ENCODE measurements around the gene ZNF407. TPM values are rescaled to one million over a fixed set of nuclear protein-coding genes. Genes with fewer than 3 reads are reported as not detected.

The ZNF407 gene
- total and polyA plus RNA-seq, 3 donors from 2014 or later, result 10.9 to 35.9 (median 30.8) TPM

DNA sequence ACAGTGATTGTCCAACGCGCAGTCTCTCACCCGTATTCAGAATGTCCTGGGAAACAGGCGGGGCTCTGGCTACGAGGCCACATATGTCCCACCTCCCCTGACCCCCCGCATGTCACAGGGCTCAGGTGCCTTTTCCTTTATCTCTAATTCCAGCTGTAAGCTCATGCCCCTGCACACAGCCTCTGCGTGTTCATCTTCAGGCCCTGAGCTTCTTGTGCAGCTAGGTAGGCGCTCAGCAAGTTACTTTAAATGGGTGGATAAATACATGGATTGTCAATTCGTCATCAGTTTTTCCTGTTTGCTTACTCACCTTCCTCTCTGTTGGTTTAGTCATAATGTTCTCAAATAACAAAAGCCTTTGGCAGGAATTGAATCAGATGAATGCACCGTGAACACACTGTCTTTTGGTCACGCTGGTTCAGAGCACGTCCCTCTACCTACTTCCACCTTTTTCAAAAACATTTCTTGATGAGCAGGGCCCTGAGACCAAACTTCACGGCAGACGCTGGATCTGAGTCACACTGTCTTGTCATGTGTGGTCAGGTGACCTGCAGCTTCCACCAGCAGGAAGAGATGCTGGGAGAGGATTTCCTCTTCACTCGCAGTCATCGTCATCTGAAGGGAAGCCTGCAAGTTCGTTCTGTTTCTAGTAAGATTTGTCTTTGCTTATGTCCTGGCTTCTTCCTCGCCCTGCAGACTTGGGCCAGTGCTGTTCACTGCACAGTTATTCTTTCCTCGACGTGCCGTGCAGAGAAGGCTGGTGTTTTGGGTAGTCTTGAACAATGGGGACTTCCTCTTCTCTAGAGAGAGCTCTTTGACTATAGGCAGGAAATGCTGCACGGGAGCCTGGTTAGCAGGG is 473.2 kb downstream of the ZNF407 start:
- Histone ChIP-seq H3K9me3 (no peaks in the 10 kb centered on the region), H3K4me3 (no peak overlapping the region), H3K27ac (peak overlapping the region; percentile 20 to 36), H3K27me3 (no peaks in the 10 kb centered on the region), H3K36me3 (ENCODE audit: low read depth, missing control alignments) (no peaks in the 10 kb centered on the region), H3K4me1 (no peaks in the 10 kb centered on the region)
- intact Hi-C loops (cut with DNase I; ENCODE audit: low total_unique reads), result no loop called here
- TF ChIP-seq, protein P1, sequence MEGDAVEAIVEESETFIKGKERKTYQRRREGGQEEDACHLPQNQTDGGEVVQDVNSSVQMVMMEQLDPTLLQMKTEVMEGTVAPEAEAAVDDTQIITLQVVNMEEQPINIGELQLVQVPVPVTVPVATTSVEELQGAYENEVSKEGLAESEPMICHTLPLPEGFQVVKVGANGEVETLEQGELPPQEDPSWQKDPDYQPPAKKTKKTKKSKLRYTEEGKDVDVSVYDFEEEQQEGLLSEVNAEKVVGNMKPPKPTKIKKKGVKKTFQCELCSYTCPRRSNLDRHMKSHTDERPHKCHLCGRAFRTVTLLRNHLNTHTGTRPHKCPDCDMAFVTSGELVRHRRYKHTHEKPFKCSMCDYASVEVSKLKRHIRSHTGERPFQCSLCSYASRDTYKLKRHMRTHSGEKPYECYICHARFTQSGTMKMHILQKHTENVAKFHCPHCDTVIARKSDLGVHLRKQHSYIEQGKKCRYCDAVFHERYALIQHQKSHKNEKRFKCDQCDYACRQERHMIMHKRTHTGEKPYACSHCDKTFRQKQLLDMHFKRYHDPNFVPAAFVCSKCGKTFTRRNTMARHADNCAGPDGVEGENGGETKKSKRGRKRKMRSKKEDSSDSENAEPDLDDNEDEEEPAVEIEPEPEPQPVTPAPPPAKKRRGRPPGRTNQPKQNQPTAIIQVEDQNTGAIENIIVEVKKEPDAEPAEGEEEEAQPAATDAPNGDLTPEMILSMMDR (IDR thresholded peaks at IDR 0.05), result no peak
- TF ChIP-seq POLR2A (IDR thresholded peaks at IDR 0.05), result no peak
- DNase-seq, result peak; percentile 48
- 76 to 78% methylated on average over 21 to 22 of the region's 22 CpGs for WGBS, 2 donors

DNA sequence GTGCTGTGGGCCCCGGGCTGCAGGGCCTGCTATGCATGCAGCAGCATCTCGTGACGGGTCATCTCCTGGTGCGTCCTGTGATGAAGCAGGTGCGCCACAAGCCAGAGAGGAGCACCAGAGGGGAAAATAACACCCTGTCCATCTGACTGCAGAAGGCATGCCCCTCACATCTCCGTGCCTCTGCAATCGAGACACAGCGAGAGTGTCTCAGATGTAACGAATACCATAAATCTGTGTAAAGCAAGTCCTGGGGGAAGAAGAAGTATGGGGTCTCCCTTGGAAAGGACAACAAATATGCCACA is 473.8 kb downstream of the ZNF407 start:
- no peaks in the 10 kb centered on the region for H3K9me3 ChIP-seq
- TF ChIP-seq, protein P1 (IDR thresholded peaks at IDR 0.05), result no peak
- no peak for TF ChIP-seq POLR2A (IDR thresholded peaks at IDR 0.05)
- intact Hi-C loops (cut with DNase I; ENCODE audit: low total_unique reads), result no loop called here
- no peaks in the 10 kb centered on the region for H3K4me1 ChIP-seq
- no peak overlapping the region for H3K4me3 ChIP-seq
- WGBS, 2 donors, result 80 to 88% methylated on average over 9 of the region's 9 CpGs
- no peak overlapping the region for H3K27ac ChIP-seq
- no peaks in the 10 kb centered on the region for H3K36me3 ChIP-seq (ENCODE audit: low read depth, missing control alignments)
- DNase-seq, result no peak
- H3K27me3 ChIP-seq, result no peaks in the 10 kb centered on the region

DNA sequence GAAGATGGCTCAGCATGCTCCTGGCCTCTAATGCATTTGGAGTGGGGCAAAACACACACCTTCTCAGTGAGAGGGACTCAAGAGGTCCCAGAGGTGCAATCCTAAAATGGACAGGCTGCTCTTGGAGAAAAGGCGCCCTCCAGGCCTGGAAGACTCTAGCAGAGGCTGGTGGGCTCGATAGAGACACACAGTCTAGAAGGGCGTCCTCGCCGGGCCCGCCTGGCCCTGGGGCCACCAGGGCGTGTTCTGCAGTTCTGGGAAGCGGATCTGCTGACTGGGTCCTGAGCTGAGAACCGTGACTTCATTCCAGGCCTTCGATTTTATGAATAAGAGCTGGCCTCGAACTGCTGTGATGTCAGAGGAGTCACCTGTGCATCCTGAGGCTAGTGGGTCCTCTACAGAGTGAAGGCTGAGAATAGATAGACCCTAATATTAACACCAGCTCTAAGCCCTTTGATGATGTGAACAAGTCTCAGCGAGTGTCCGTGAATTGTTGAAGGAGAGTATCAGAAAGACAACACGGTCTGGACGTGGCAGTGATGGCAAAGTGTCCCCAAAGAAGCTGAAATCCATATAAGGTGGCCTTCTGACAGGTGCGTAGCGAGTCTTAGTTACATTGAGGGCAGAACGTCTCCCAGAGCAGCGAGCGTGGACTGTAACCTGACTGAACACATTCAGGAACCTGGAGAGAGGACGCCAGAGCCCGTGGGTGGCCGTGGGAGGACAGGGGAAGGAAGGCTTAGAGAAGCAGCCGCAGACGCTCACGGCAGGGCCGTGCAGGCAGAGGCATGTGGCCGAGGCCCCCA is 474.4 kb downstream of the ZNF407 start:
- WGBS, 2 donors, result 86 to 94% methylated on average over 22 to 28 of the region's 28 CpGs

DNA sequence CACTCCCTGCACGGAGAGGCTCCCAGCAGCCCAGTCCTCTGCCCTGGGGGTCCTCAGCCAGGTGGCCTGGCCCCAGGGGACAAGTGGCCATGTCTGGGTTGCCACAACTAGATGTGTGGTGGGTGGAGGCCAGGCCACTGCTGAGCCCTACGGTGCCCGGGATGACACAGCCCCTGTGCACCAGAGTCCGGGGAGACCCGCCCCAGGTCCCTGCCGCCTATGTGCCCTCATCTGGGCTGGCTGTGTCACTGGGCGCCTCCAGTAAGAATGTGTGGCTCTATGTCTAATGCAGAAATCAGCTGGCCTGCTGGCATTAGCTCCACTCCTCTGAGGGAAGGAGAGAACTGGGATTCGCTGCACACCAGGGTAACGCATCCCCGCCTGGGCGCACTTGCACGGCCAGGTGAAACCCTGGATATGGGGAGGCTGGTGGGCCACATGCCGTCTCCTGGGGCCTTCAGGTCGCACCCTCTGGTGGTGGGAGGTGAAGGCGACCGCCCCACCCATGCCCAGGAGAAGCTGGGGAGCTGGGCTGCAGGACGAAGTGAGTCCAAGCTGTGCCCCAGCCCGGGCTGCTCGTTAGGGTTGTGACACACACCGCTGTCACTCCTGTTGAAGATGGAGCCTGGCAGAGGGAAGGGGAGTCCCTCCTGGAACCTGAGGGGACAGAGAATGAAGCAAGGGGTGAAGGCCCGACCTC is 475.2 kb downstream of the ZNF407 start:
- WGBS, 2 donors, result 95 to 97% methylated on average over 5 to 21 of the region's 21 CpGs
- H3K27ac ChIP-seq, result no peak overlapping the region
- intact Hi-C loops (cut with DNase I; ENCODE audit: low total_unique reads), result no loop called here

More for the DNA sequence above, 474.4 kb downstream of the ZNF407 start:
- Histone ChIP-seq H3K9me3 (no peaks in the 10 kb centered on the region), H3K4me1 (no peaks in the 10 kb centered on the region), H3K27me3 (no peaks in the 10 kb centered on the region), H3K4me3 (no peak overlapping the region), H3K27ac (no peak overlapping the region), H3K36me3 (ENCODE audit: low read depth, missing control alignments) (no peaks in the 10 kb centered on the region)
- intact Hi-C loops (cut with DNase I; ENCODE audit: low total_unique reads), result no loop called here
- TF ChIP-seq, protein P1 (IDR thresholded peaks at IDR 0.05), result no peak
- TF ChIP-seq POLR2A (IDR thresholded peaks at IDR 0.05), result no peak
- DNase-seq, result peak; percentile 4

More for the DNA sequence above, 475.2 kb downstream of the ZNF407 start:
- Histone ChIP-seq H3K27me3 (no peaks in the 10 kb centered on the region), H3K9me3 (no peaks in the 10 kb centered on the region), H3K4me3 (no peak overlapping the region), H3K36me3 (ENCODE audit: low read depth, missing control alignments) (no peaks in the 10 kb centered on the region), H3K4me1 (no peaks in the 10 kb centered on the region)
- TF ChIP-seq, protein P1 (IDR thresholded peaks at IDR 0.05), result no peak
- no peak for TF ChIP-seq POLR2A (IDR thresholded peaks at IDR 0.05)
- DNase-seq, result peak; percentile 6

All from testis (tissue), 3 donors.